GM12878 (cell line): ENCODE measurements around the gene EFHC1.

Source experiments
- CTCF ChIP-seq, 3 experiments: IDR thresholded peaks in 2 of 3; conservative IDR thresholded peaks in 1 of 3; 2 replicates each; pipeline ENCODE4 v1.5.1; 2011; ENCODE audit warnings: low read depth in 3 of 3, low read length in 3 of 3, mild to moderate bottlenecking in 3 of 3, control low read depth in 2 of 3, moderate library complexity in 2 of 3, inconsistent platforms in 1 of 3, mixed read lengths in 1 of 3; ENCODE audit not compliant: control insufficient read depth in 2 of 3, insufficient read depth in 1 of 3; ENCODE audit errors: extremely low read depth in 1 of 3
- HDAC6 ChIP-seq: fragments of 200-600 bp; sonication (generic); IDR thresholded peaks from one replicate; pipeline ENCODE4 v1.8.0; 2017; ENCODE audit warnings: antibody characterized with exemption; ENCODE audit not compliant: unreplicated experiment
- TCF7 ChIP-seq: IDR thresholded peaks from 2 replicates; pipeline ENCODE4 v1.6.1; 2014; ENCODE audit warnings: antibody characterized with exemption, borderline replicate concordance

- no peak for TF ChIP-seq TCF7
- TF ChIP-seq HDAC6, result no peak
- no peak for TF ChIP-seq CTCF (IDR thresholded peaks at IDR 0.05 in 2 of 3, conservative IDR thresholded peaks at IDR 0.05 in 1 of 3; ENCODE audit: control insufficient read depth in 2 of 3, extremely low read depth in 1 of 3, insufficient read depth in 1 of 3, low read depth in 3 of 3, low read length in 3 of 3)
Measured at GRCh38 chr6:52530351-52530750, 110.2 kb downstream of the EFHC1 start.
